CD4-positive, alpha-beta memory T cell (primary cell): ENCODE measurements around the gene TBC1D2B. TPM values are rescaled to one million over a fixed set of nuclear protein-coding genes. Genes with fewer than 3 reads are reported as not detected.
A peak's percentile ranks its signal among the peaks of the same experiment; 100 is the strongest.
"Not testable (repeated sequence)": the region's sequence is repeated elsewhere in the genome, so short reads cannot be mapped to it uniquely, and the experiment has no call there.

Experiments
- CTCF ChIA-PET: fragments of 350-600 bp; sonication (Branson Sonifier 250); formaldehyde crosslinking; loops from one replicate; lab custom pipeline; 2021; ENCODE audit warnings: inconsistent platforms; ENCODE audit not compliant: partially characterized antibody; lab: Charles Lee
- POLR2A ChIA-PET: fragments of 350-600 bp; sonication (Branson Sonifier 250); formaldehyde crosslinking; loops from one replicate; lab custom pipeline; 2021; ENCODE audit not compliant: partially characterized antibody; lab: Charles Lee
- DNase-seq, 5 donors: peaks; one replicate each; pipeline versions ENCODE4 v3.0.0 to v3.0.0-alpha.2; 2020 to 2022; ENCODE audit warnings: mixed read lengths in 1 of 5
- H3K27ac ChIP-seq: one replicate; pipeline ENCODE4 v1.7.0; 2013; ENCODE audit warnings: low read depth, low read length
- H3K27me3 ChIP-seq: 2 replicates; pipeline ENCODE4 v1.7.0; 2013; ENCODE audit warnings: mild to moderate bottlenecking, low read length, moderate library complexity; ENCODE audit not compliant: insufficient read depth
- H3K36me3 ChIP-seq: 2 replicates; pipeline ENCODE4 v1.7.0; 2013; ENCODE audit warnings: mild to moderate bottlenecking, low read length, moderate library complexity; ENCODE audit not compliant: insufficient read depth
- H3K4me1 ChIP-seq: 2 replicates; pipeline ENCODE4 v1.7.0; 2013; ENCODE audit warnings: mild to moderate bottlenecking, low read length, moderate library complexity; ENCODE audit not compliant: insufficient read depth
- H3K4me3 ChIP-seq, 2 donors: one replicate each; pipeline ENCODE4 v1.7.0; 2013; ENCODE audit warnings: low read length in 2 of 2, mild to moderate bottlenecking in 1 of 2
- H3K9me3 ChIP-seq, 2 donors: one replicate each; pipeline ENCODE4 v1.7.0; 2013; ENCODE audit warnings: low read length in 2 of 2, control low read depth in 1 of 2; ENCODE audit not compliant: control insufficient read depth in 1 of 2
- H3K27ac Mint-ChIP-seq, 7 donors: one replicate each; pipeline ENCODE4 v1.8.0; 2020 to 2021; ENCODE audit warnings: mixed read lengths in 7 of 7, mild to moderate bottlenecking in 6 of 7, inconsistent platforms in 3 of 7, moderate library complexity in 3 of 7
- H3K27me3 Mint-ChIP-seq, 2 donors: one replicate each; pipeline ENCODE4 v1.8.0; 2020 to 2021; ENCODE audit warnings: mixed read lengths in 2 of 2
- H3K36me3 Mint-ChIP-seq, 2 donors: one replicate each; pipeline ENCODE4 v1.8.0; 2020 to 2021; ENCODE audit warnings: mixed read lengths in 2 of 2, inconsistent platforms in 1 of 2, mild to moderate bottlenecking in 1 of 2
- H3K4me1 Mint-ChIP-seq, 4 donors: one replicate each; pipeline ENCODE4 v1.8.0; 2020 to 2021; ENCODE audit warnings: mixed read lengths in 4 of 4, mild to moderate bottlenecking in 1 of 4
- H3K4me3 Mint-ChIP-seq, 8 donors: one replicate each; pipeline ENCODE4 v1.8.0; 2020 to 2021; ENCODE audit warnings: mixed read lengths in 8 of 8, mild to moderate bottlenecking in 7 of 8, moderate library complexity in 6 of 8, inconsistent platforms in 3 of 8
- H3K9me3 Mint-ChIP-seq, 8 donors: one replicate each; pipeline ENCODE4 v1.8.0; 2020 to 2021; ENCODE audit warnings: mixed read lengths in 8 of 8, mild to moderate bottlenecking in 5 of 8, inconsistent platforms in 3 of 8, moderate library complexity in 1 of 8
- intact Hi-C: fragments of 100-400 bp; cut with micrococcal nuclease; formaldehyde crosslinking; loops from one replicate; pipeline ENCODE4 v1.15.1; 2023
- polyA plus RNA-seq, 2 donors: library from polyadenylated mRNA; unstranded; fragments of 300-500 nt; fragmentation: Illumina TruSeq; gene quantifications; one replicate each; pipeline ENCODE4 v1.2.3, GENCODE V29; 2021
- total RNA-seq, 2 experiments: library from RNA; stranded (reverse); gene quantifications; one replicate each; pipeline ENCODE4 v1.2.3, GENCODE V29; 2021

The TBC1D2B gene
- total and polyA plus RNA-seq, 4 experiments from 2014 or later = 5.6 to 114 (median 66.8) TPM

DNA sequence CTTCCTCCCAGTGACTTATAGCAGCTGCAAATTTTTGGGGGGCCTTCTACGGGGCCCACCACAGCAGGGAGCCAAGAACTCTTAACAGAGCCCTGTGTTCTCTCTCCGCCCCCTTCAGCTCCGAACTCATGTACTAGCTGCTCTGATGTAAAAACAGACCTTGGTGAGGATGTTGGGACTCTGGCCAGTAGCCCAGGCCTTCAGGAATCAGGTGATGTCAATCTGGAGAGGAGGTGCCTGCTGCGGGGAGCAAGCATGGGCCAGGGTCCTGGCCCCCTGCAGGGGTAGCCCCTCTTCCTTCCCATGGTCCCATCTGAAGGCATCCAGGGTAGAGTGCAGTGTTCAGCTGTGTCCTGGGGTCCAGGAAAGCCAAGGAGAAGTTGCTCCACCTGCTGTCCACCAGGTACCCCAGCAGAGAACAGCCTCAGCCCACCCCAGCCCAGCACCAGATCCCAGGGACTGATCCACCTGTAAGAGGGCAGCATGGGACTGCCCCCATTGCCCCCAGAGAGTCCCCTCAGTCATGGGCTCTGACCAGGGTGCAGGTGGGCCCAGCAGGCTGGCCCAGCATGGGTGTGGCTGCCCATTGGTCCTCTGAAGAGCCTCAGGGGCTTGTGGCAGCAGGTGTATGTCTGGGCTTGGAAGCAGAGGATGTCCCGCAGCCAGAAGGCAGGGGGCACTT, 126.3 kb downstream of the TBC1D2B start:
- POLR2A ChIA-PET = not testable (repeated sequence)

DNA sequence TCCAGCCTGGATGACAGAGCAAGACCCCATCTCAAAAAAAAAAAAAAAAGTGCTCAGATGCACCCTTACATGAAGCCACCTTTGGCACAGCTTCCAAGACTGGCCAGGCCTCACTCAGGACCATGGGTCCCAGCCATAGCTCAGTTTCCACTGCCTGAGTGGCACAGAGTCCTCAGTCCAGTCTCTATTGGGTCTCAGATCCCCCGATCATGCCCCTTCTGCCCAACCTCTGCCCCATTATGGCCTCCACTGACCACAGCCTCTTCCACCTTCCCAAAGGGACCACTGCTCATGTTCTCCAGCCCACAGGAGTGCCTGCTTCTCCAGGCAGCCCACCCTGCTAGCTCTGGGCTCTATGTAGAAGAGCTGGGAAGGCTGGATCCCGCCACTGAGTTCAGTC, 127.0 kb downstream of the TBC1D2B start:
- H3K27me3 ChIP-seq, H3K36me3 Mint-ChIP-seq, H3K4me3 Mint-ChIP-seq, H3K9me3 ChIP-seq, H3K36me3 ChIP-seq, H3K27me3 Mint-ChIP-seq, POLR2A ChIA-PET, H3K9me3 Mint-ChIP-seq, CTCF ChIA-PET, H3K4me1 ChIP-seq, H3K27ac ChIP-seq, H3K27ac Mint-ChIP-seq, DNase-seq, H3K4me3 ChIP-seq, intact Hi-C loops: not testable (repeated sequence)
- H3K4me1 Mint-ChIP-seq = peaks cover 7 to 14% (median 11%) of the 10 kb centered on the region in 4 donors

More for the DNA sequence above, 126.3 kb downstream of the TBC1D2B start:
- H3K4me3 Mint-ChIP-seq, CTCF ChIA-PET, H3K4me1 ChIP-seq, H3K36me3 Mint-ChIP-seq, H3K27me3 ChIP-seq, H3K27ac Mint-ChIP-seq, H3K36me3 ChIP-seq, H3K27ac ChIP-seq, H3K9me3 Mint-ChIP-seq, H3K9me3 ChIP-seq, H3K4me3 ChIP-seq, DNase-seq, H3K27me3 Mint-ChIP-seq, intact Hi-C loops: not testable (repeated sequence)
- peaks cover 7 to 14% (median 12%) of the 10 kb centered on the region in 4 donors for H3K4me1 Mint-ChIP-seq

GRCh38 chr15:77945566-77945965, 131.9 kb downstream of the TBC1D2B start:
- no peaks in the 10 kb centered on the region for H3K9me3 ChIP-seq
- ChIA-PET CTCF (interaction anchor here (1.3 to 1.5 kb wide), 2 partner anchors 14 to 190 kb away, joined by 3 to 4 read pairs; no protein-coding TSS in a partner anchor), POLR2A (no interaction called here)
- no peaks in the 10 kb centered on the region for H3K4me1 ChIP-seq
- no peak for DNase-seq
- H3K4me3 Mint-ChIP-seq = peak overlapping the region in 1 of 8 donors; percentile 80
- no peaks in the 10 kb centered on the region for H3K27me3 ChIP-seq
- no peaks in the 10 kb centered on the region for H3K36me3 Mint-ChIP-seq
- no peak overlapping the region for H3K4me3 ChIP-seq
- no peaks in the 10 kb centered on the region for H3K36me3 ChIP-seq
- no peaks in the 10 kb centered on the region for H3K27me3 Mint-ChIP-seq
- H3K27ac ChIP-seq = no peak overlapping the region
- intact Hi-C loops = no loop called here
- H3K9me3 Mint-ChIP-seq = no peaks in the 10 kb centered on the region
- peaks cover 0 to 15% (median 3%) of the 10 kb centered on the region in 4 donors for H3K4me1 Mint-ChIP-seq
- no peak overlapping the region for H3K27ac Mint-ChIP-seq

Other genes starting within 250 kb of the TBC1D2B start
- not detected for gene SH2D7, start 14.8 kb upstream of the TBC1D2B start, total RNA-seq
- gene SH2D7, start 14.8 kb upstream of the TBC1D2B start, polyA plus RNA-seq = not detected
- 1 to 10 TPM; 1.0 to 1.7 TPM for gene CIB2, start 53.7 kb upstream of the TBC1D2B start, total RNA-seq
- 1 to 10 TPM in 1 of 2 donors, under 1 TPM in 1; 0.56 to 2.2 TPM for gene CIB2, start 53.7 kb upstream of the TBC1D2B start, polyA plus RNA-seq
- 10 to 100 TPM; 45.1 to 46.8 TPM for gene IDH3A, start 71.7 kb upstream of the TBC1D2B start, total RNA-seq
- 10 to 100 TPM; 39.7 to 69.1 TPM for gene IDH3A, start 71.7 kb upstream of the TBC1D2B start, polyA plus RNA-seq
- not detected for gene ACSBG1, start 156.9 kb upstream of the TBC1D2B start, total RNA-seq
- not detected for gene ACSBG1, start 156.9 kb upstream of the TBC1D2B start, polyA plus RNA-seq
- 10 to 100 TPM; 31.5 to 32.8 TPM for gene DNAJA4, start 186.9 kb upstream of the TBC1D2B start, total RNA-seq
- 10 to 100 TPM in 1 of 2 donors, 1 to 10 TPM in 1; 7.8 to 12.0 TPM for gene DNAJA4, start 186.9 kb upstream of the TBC1D2B start, polyA plus RNA-seq
- 10 to 100 TPM; 43.6 to 45.5 TPM for gene SKIC8, start 221.9 kb upstream of the TBC1D2B start, total RNA-seq
- gene SKIC8, start 221.9 kb upstream of the TBC1D2B start, polyA plus RNA-seq = 100 to 1,000 TPM in 1 of 2 donors, 10 to 100 TPM in 1; 77.7 to 145 TPM